Activated CD4-positive, alpha-beta T cell treated with anti-CD3 and anti-CD28 coated beads, Interleukin-2, amount 50 U/mL, for 16 hours (primary cell): ENCODE results near the gene DYNC1LI1.

Experiments used
- DNase-seq: peaks from one replicate; pipeline ENCODE4 v3.0.0-alpha.2; 2020

The DYNC1LI1 gene

DNA sequence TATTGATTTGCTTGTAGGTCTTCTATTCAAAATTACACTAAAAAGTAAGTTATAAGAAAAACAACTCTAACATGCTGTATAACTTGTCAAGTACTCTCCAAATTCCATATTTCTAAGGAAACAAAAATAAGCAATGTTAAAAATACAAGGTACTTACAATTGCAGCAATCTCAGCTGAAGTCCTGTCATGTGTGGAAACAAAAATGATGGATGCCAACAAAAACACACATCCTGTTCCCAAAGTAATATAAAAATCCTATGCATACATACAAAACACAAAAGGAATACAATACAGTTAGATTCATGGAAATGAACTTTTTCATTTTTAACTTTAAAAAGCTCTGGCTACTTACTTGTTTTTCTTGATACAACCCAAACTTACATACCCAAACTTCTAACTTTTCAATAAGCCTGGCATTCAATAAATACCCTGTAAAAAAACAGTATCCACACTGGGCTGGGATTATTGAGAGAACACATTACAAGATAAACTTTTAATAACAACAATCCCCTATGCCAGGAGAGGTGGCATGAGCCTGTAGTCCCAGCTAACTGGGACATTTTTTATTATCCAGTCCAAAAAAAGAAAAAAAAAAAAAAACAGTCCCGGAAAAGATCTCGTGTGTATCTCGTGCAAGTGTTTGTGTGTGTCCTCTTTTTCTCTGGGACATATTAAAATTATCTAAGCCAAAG is 82.7 kb downstream of the DYNC1LI1 start:
- DNase-seq: no peak

DNA sequence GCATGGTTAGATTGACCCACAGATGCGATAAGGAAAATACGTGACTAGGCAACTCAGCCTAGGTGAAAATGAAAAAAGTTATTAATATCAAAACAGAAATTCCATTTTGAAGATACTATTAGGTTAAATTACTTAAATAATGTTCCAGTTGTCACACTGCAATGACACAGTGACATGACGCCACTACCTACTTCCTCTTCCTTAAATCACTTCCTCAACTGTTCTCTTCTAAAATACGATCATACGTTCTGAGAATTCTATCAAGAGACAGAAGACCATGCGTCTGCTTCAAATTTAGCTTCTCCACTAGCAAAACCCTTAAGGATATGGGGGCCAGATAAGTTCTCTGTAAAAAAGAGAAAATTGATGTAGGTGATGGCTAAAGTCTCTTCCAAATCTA is 86.2 kb downstream of the DYNC1LI1 start:
- no peak for DNase-seq

DNA sequence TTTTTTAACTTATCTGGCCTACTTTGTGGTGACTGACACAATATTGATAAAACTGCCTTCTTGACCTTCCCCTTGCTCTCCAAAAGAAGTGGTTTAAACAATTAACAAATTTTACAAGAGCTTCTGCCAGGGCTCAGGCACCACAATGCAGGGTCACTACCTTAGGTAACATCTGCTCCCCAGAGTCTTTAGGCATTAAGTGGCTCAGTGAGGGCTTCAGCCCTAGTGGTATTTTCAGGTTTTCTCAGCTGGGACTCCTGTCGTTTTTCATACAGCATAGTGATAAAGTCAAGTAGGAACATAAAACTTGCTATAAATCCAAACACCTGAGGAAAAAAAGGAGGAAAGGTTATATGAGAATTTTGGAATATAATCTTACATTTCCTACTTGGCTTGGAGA is 86.9 kb downstream of the DYNC1LI1 start:
- no peak for DNase-seq

DNA sequence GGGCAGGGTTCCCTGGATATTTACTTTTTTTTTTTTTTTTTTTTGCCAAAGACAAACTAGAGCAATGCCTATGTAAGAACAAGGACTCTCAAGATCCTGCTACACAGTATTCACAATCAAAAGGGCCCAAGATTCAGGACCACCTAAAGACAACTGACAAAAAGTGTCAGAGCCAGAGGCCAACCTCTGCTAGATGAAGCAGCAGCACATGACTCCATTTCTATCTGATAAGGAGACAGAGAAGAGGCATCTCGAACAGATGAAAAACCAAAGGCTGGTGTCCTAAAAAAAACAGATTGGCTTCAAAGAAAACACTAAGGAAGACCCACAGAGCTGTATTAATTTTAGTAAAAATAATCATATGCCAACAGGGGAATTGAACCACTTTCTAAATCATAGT is 88.0 kb downstream of the DYNC1LI1 start:
- DNase-seq: no peak

DNA sequence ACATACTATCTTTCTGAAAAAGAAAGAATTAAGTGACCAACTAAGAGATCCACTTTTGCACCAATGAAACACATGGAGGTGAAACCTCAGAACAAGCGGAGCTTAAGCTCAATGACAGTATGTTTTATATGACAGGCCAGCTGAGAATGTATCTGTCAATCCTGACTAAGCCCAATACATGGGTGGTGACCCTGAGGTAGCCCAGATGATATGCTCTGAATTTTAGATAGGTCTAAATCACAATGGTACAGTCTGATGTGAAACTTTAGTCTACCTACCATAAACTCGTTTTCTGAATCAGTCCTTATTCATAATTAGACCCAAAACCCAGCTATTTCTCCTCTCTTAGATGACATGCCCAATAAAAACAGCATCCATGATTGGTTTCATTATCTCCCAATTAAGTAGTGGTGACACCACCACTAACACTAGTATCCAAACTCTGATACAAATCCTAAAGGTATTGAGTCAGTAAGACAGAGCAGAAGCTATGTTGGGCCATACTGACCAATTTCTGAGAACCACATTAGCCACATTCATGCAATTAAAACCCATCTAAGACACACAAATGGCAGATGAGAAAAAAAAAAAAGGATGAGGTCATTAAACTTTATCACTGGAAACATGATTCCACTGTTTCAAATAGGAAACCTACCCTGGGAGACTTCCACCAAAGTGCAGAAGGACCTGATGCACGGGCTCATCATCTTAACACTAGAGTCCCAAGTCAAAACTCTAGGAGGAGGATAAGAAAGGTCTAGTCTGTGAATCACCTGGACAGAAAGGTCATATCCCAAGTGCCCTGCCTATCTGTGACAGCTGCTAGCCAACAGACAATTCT is 88.6 kb downstream of the DYNC1LI1 start:
- DNase-seq: no peak

DNA sequence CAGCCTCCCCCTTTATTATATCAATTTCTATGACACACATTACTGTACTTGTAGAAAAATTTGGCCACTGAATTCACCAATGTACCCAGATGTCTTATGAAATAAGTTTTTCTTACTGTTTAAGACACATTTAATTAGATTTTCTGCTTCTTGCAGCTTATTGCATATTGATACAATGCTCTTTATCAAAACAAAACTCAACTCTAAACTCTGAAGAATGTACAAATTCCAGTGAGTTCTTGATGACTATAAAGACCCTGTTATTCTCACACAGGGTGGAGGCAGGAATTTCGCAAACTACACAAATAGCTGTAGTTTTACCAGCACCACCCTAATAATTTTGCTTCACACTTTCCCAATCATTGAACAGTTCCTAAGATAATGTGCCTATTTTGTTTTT is 90.1 kb downstream of the DYNC1LI1 start:
- DNase-seq: no peak
